Mesothelial cell of epicardium (in vitro differentiated cells): Measurements from ENCODE around the gene ERAP2. TPM values are rescaled to one million over a fixed set of nuclear protein-coding genes. Genes with fewer than 3 reads are reported as not detected.
"Not testable (repeated sequence)": the region's sequence is repeated elsewhere in the genome, so short reads cannot be mapped to it uniquely, and the experiment has no call there.

Source experiments
- DNase-seq, 2 experiments: peaks; one replicate each; pipeline ENCODE4 v3.0.0; 2021; ENCODE audit warnings: low spot score in 2 of 2; ENCODE audit not compliant: unreplicated experiment in 2 of 2
- H3K27ac Mint-ChIP-seq: 2 replicates; pipeline ENCODE4 v1.8.0; 2021; ENCODE audit warnings: mixed read lengths
- H3K27me3 Mint-ChIP-seq: 2 replicates; pipeline ENCODE4 v1.8.0; 2021; ENCODE audit warnings: low read depth, mixed read lengths
- H3K36me3 Mint-ChIP-seq: 2 replicates; pipeline ENCODE4 v1.8.0; 2021; ENCODE audit warnings: mixed read lengths
- H3K4me1 Mint-ChIP-seq: 2 replicates; pipeline ENCODE4 v1.8.0; 2021; ENCODE audit warnings: mixed read lengths
- H3K4me3 Mint-ChIP-seq: 2 replicates; pipeline ENCODE4 v1.8.0; 2021; ENCODE audit warnings: mild to moderate bottlenecking, moderate library complexity, mixed read lengths
- H3K9me3 Mint-ChIP-seq: 2 replicates; pipeline ENCODE4 v1.8.0; 2021; ENCODE audit warnings: mixed read lengths
- CTCF ChIP-seq: fragments of 200-600 bp; sonication (generic); IDR thresholded peaks from one replicate; pipeline ENCODE4 v1.5.0; 2021; ENCODE audit warnings: antibody characterized with exemption; ENCODE audit not compliant: unreplicated experiment
- total RNA-seq: library from RNA; stranded (reverse); gene quantifications from 3 replicates; pipeline ENCODE4 v1.2.1, GENCODE V29; 2021

Gene ERAP2
- total RNA-seq, 1 donor from 2014 or later: 0.74 TPM

GRCh38 chr5:96930589-96930988 is 54.3 kb downstream of the ERAP2 start:
- Mint-ChIP-seq H3K4me3 (no peak overlapping the region), H3K4me1 (peaks cover 46% of the 10 kb centered on the region), H3K36me3 (no peaks in the 10 kb centered on the region), H3K9me3 (no peaks in the 10 kb centered on the region), H3K27ac (peak overlapping the region; percentile 45), H3K27me3 (no peaks in the 10 kb centered on the region)
- no peak for TF ChIP-seq CTCF
- DNase-seq: no peak

DNA sequence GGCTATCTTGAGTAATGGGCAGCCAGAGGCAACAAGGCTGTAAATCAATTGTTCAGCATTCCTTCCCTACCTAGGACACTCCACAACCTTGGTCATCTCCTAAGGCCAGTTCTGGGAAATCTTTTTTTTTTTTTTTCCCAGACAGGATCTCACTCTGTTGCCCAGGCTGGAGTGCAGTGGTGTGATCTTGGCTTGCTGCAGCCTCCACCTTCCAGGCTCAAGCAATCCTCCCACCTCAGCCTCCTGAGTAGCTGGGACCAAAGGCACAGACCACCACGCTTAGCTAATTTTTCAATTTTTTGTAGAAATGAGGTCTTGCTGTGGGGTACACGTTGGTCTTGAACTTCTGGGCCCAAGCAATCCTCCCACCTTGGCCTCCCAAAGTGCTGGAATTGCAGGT is 54.7 kb downstream of the ERAP2 start:
- not testable (repeated sequence) for DNase-seq, H3K36me3 Mint-ChIP-seq, H3K27me3 Mint-ChIP-seq, H3K4me3 Mint-ChIP-seq, H3K9me3 Mint-ChIP-seq
- Mint-ChIP-seq H3K27ac (peak overlapping the region; percentile 34), H3K4me1 (peaks cover 46% of the 10 kb centered on the region)

DNA sequence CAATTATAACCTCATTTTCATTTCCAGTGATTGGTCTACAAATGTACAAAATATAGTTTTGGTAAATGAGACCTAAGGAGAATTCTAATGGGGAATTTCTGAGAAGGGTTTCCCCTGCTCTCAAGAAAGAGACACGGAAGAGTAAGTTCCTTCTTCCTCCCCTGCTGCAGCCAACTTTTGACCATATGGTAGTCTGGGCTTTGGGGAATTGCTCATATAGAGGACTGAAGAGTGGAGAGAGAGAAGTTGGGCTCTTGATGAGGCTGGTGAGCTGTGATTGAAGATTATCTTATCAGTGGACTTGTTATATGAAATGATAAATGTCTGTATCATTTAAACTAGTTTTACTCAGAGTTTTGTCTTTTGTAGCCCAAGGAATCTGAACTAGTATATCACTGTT is 55.3 kb downstream of the ERAP2 start:
- no peaks in the 10 kb centered on the region for H3K36me3 Mint-ChIP-seq
- H3K27ac Mint-ChIP-seq: peak overlapping the region; percentile 34
- DNase-seq: no peak
- no peak for TF ChIP-seq CTCF
- peaks cover 47% of the 10 kb centered on the region for H3K4me1 Mint-ChIP-seq
- no peaks in the 10 kb centered on the region for H3K27me3 Mint-ChIP-seq
- H3K4me3 Mint-ChIP-seq: no peak overlapping the region
- H3K9me3 Mint-ChIP-seq: no peaks in the 10 kb centered on the region

DNA sequence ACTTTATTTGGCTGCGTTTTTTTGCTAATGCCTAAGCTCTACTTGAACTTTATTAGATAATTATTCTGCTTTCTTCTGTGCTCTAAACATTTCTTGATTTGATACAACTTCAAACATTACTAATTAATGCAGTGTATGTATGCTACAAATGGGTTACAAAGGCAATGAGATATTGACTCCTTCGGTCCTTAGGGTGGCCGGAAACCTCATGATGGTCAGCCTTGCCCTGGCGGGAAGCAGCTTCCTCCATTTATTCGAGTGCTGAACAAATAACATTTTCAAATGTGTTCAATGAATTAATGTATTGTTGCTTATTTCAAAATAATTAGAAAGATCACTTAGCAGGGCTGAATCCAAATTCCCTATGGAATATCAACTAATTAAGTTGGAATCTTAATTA is 55.7 kb downstream of the ERAP2 start:
- DNase-seq: no peak
- H3K27ac Mint-ChIP-seq: peak overlapping the region; percentile 34
- no peak overlapping the region for H3K4me3 Mint-ChIP-seq

DNA sequence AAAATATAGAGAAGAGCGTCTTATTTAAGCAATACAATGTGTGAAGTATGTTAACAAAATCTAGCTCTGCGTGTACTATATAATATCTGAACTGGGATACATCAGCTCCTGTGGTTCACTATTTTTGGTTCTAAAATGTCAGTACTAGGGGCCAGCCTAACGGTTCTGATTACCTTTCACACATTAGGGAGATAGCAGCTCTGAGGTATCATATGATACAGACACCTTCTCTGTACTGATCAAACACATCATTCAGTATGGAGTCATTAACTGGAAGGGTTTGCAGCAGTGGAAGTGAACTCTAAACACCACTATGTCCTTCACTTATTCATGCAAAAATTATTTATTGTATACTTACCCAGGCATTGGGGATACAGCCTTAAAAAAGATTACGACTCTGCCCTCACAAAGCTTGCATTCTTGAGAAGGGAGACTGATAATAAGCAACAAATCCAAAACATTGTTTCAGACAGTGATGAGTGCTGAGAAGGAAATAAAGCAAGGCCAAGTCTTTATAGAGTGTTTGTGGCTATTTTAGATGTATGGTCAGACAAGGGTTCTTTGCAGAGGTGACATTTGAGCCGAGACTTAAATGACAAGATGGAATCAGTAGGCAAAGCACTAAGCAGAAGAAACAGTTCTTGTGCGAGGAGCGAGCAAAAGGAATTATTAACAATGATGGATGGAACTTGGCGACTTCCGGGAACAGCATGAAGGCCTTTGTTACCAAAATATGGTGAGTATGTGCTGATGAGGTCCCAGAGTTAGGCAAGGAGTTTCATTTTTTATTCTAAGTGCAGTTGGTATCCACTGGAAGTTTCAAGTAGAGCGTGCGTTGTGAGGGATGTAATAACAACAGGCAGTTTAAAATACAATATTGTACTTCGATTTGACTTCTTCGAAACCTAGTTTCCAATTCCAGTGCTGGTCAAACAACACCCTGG is 57.7 kb downstream of the ERAP2 start:
- Mint-ChIP-seq H3K9me3 (no peaks in the 10 kb centered on the region), H3K36me3 (no peaks in the 10 kb centered on the region), H3K27me3 (no peaks in the 10 kb centered on the region), H3K4me1 (peaks cover 65% of the 10 kb centered on the region), H3K27ac (peak overlapping the region; percentile 98), H3K4me3 (peak overlapping the region; percentile 94)
- TF ChIP-seq CTCF: no peak
- DNase-seq: no peak

More for the DNA sequence above, 55.7 kb downstream of the ERAP2 start:
- Mint-ChIP-seq H3K9me3 (no peaks in the 10 kb centered on the region), H3K4me1 (peaks cover 52% of the 10 kb centered on the region), H3K27me3 (no peaks in the 10 kb centered on the region), H3K36me3 (no peaks in the 10 kb centered on the region)
- TF ChIP-seq CTCF: no peak
